Stimulated activated CD8-positive, alpha-beta memory T cell treated with anti-CD3 and anti-CD28 coated beads, Interleukin-4, amount 100 ng/mL, for 4 hours (primary cell): ENCODE measurements around the gene AHNAK.
A peak's percentile ranks its signal among the peaks of the same experiment; 100 is the strongest.
"Not testable (repeated sequence)": the region's sequence is repeated elsewhere in the genome, so short reads cannot be mapped to it uniquely, and the experiment has no call there.

Experiments
- DNase-seq, 2 donors: peaks; one replicate each; pipeline ENCODE4 v3.0.0-alpha.2; 2020; ENCODE audit warnings: low read depth in 2 of 2, low spot score in 1 of 2

The AHNAK gene

DNA sequence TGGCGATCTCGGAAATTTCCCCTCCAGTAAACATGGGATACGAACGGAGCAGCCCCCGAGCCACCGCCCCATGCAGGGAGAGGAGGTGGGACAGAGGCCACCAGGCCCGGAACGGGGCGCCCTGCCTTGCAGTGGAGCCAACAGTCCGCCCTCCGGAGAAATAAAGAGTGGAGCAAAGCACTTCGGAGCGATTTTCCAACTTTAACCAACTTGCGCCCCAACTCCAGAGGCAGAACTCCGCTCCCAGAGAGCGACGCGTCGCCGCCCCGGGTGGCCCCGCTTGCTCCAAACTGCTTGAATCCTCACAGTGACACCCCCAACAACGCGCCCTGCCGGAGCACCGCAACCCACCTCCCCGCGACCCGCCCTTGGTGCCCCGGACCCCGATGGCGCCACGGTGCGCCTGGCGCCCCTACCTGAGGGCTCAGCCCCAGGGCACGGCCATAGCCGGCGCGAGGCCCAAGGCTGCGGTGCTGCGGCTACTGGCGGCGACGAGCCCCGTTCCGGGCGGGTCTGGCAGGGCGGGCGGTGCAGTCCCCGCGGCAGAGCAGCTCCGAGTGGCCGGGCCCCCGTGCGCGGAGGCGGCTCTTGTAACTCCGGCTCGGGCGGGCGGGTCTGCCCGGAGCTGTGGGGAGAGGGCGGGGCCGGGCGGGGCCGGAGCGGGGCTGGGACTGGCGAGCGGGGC is at the start of gene AHNAK:
Gene AHNAK, minus strand, starts transcription at position 563 of the 685 bp plus-strand sequence. CDS start 10,708 bp downstream, outside the sequence.
- no peak for DNase-seq

DNA sequence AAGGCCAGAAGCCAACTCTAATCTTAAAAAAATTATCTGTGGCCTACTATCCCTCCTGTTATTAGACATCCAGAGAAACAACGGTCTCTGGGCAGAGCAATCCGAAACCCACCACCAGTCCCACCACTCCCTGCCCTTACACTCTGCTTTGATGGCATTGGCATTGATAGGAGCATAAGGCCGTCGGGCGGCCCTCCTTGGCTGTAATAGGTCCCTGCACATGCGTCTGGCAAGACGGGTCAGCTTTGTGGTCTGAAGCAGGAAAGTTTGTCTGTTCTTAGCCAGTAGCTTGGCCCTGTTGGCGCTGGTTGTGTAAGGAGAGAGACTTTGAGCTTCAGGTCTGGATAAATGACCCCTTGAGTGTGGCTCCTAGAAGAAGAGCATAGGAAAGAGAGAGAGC is 48.5 kb upstream of the AHNAK start:
- no peak for DNase-seq

- peak; percentile 58 to 66 for DNase-seq
Observed at GRCh38 chr11:62593434-62594044, 46.9 kb upstream of the AHNAK start.

DNA sequence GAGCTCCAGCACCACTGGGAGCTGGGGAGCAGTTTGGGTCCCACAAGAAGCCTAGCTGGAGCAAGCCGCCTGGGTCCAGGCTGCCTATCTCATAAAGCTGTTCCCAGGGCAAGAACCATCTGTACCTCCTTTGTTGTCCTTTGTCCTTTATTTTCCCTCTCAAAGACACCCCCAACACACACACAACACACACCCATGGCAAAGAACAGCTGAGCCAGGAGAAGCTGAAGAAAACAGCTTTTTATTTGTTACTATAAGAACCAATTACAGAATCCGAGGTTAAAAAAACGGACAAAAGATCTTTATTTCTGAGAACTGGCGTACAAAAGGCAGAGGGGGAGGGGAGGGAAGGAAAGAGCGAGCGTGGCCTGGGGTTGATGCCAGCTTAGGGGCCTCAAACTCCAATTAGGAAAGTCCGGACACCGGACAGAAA is 46.4 kb upstream of the AHNAK start:
- no peak for DNase-seq

- no peak for DNase-seq
Observed at GRCh38 chr11:62592146-62592815, 45.7 kb upstream of the AHNAK start.

DNA sequence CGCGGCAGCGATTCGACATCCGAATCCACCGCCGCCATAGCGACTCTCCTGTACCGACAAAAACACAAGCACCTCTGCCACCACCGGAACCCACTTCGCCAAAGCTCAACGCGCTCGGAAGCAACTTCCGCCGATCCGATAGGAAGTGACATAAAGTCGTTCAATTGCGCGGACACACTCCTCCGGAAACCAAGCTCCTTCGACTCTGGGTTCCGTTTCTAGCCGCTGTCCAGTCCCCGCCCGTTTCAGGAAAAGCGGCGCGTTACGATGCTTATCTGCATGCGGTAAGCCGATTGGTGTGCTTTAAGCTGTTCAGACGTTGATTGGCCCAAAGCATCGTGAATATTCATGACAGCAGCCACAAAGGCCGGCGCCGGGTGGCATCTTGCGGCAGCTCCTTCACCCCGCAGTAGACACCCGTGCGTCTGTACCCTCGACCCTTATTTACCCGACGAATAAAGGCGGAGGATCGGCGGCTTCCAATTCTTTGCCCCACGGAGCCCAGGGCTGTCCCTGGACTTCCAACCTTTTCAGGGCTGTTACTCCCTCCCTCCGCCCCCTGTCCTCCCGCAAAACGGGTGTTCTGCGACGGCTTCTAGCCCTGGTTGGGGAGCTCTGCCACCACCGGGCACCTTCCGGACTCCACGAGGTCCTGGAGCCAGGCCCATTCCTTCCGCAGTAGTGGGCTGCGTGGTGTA is 45.0 kb upstream of the AHNAK start, which contains the start of gene TUT1:
Gene TUT1, minus strand, starts transcription at position 76 of the 698 bp plus-strand sequence. Its CDS starts 38 bp downstream, at position 38.
- peak; percentile 89 to 90 for DNase-seq

GRCh38 chr11:62588966-62589637 is 42.5 kb upstream of the AHNAK start:
- no peak for DNase-seq

DNA sequence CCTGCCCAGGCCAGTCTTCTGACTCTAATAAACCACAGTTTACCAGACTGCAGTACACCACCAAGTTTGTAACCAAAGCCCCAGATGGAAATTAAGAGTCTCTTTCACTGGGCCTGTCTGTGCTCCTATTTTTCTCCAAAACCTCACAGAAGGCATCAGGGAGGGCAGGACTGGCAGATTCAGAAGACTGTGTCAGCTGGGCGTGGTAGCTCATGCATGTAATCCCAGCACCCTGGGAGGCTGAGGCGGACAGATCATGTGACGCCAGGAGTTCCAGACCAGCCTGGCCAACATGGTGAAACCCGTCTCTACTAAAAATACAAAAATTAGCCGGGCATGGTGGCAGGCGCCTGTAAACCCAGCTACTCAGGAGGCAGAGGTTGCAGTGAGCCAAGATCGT is 38.8 kb upstream of the AHNAK start:
- DNase-seq, result not testable (repeated sequence)

GRCh38 chr11:62581735-62582134 is 35.1 kb upstream of the AHNAK start:
- not testable (repeated sequence) for DNase-seq

- DNase-seq, result no peak
Observed at GRCh38 chr11:62580959-62581715, 34.5 kb upstream of the AHNAK start.

- DNase-seq, result no peak
Observed at GRCh38 chr11:62579252-62579651, 32.6 kb upstream of the AHNAK start.

DNA sequence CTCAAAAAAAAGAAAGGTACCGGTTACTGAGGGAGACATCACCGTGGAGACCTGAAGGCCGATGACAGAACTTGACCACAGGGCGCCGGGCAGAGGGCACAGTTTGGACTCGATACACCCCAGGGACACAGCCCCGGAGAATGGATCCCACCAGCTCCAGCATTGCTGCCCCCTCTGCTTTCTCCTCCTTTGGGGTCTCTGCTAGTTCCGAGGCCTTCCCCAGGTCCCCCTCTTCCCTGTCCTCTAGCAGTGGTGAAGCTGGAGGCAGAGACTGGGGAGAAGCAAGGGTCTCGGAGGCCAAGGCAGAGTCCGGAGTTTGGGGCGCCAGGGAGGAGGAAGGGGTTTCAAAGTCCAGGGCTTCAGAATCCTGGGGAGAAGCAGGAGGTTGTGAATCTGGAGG is 31.9 kb upstream of the AHNAK start:
- DNase-seq, result no peak

GRCh38 chr11:62577046-62577714 is 30.6 kb upstream of the AHNAK start:
- DNase-seq, result no peak

- DNase-seq, result no peak
Observed at GRCh38 chr11:62575837-62576236, 29.2 kb upstream of the AHNAK start.

DNA sequence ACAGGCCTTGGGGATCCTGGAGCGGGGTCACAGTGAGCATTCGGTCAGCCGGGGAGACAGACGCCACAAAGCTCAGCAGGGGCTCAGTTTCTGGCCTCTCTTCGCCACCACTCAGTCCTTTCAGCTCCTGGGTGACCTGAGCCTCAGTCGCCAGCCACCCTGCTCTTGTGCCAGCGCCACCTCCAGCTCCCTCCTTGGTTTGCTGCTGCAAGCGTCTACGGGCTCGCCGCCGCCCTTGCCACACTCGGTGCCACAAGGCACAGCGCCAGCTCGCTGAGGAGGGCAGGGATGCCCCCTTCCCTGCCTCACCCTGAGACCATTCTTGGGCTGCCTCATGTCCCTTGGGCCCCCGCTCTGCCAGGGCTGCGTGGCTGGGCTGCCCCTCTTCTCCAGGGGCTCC is 28.6 kb upstream of the AHNAK start:
- DNase-seq, result no peak

DNA sequence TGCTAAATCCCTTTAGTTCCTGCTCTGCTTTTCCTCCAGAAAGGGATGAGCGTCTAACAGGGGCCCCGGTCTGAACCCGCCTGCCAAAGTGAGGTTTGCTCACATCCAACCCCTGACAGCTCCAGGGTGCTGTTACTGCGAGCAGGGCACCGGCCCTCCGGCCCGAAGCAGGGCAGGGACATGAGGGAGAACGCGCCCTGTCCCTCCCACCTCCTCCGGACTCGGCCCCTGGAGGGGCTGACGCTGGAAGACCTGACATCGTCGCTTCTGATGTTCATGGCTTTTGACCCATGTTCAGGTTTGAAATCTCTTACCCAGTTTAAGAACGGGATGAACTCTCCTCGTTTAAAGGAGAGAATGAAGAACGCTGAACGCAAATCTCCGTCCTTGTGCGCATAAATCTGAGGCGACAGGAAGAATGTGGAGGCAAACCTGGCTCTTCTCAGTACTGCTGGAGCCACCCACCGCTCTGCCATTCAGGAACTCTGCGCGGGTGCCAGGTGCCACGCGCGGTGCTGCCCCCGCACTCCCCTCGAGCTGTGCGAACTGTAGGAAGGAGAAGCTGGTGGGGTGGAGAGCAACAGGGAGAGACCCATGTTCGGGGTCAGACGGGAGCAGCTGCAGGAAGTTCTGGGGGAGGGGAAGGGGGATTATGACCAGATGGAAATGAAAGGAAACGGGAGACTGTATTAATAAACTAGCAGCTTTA is 27.9 kb upstream of the AHNAK start:
- no peak for DNase-seq

- DNase-seq, result peak; percentile 94 to 97
Observed at GRCh38 chr11:62573592-62574362, 27.2 kb upstream of the AHNAK start, which contains the start of gene EEF1G. Gene EEF1G (minus strand): TSS chr11:62573891. CDS start chr11:62573842, 49 bp downstream.

DNA sequence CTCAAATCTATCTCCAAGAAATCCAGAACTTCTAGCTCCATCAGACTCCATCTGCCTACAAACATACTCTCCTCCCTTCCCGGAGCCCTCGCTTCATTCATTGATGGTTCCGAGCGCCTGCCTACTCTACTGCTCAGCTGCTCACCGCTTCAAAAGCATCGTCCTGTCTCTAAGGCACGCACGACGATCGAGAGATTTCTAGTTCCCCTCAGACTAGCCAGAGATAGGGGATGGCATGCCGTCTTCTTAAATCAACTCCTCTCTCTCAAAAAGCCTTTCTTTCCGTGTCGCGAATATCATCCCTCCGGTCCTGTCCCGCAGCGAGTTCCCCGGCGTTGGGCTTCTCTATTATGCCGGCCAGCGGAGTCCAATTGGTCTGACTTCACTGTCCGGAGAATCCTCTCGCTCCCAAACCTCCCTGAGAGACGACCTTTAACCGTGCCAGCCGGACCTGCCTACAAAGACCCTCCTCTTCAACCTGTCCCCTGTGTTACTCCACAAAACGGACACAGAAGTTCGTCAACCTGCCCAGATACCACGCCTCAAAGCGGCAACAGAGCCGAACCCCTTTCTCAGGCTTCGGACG is 26.5 kb upstream of the AHNAK start:
- no peak for DNase-seq
